Endothelial cell of umbilical vein (primary cell): Measurements from ENCODE around the gene FCGR3B.
"Not testable (repeated sequence)": the region's sequence is repeated elsewhere in the genome, so short reads cannot be mapped to it uniquely, and the experiment has no call there.

Source experiments
- CTCF ChIP-seq, 2 donors: IDR thresholded peaks; 1 replicate in 1 of 2; 2 replicates in 1 of 2; pipeline ENCODE4 v1.5.1; 2011; ENCODE audit warnings: low read length in 2 of 2, mild to moderate bottlenecking in 2 of 2, moderate library complexity in 2 of 2, control low read depth in 1 of 2, inconsistent platforms in 1 of 2, low read depth in 1 of 2; ENCODE audit not compliant: insufficient read depth in 1 of 2; ENCODE audit errors: extremely low read depth in 1 of 2
- EZH2 ChIP-seq: IDR thresholded peaks from 2 replicates; pipeline ENCODE4 v1.6.1; 2012; ENCODE audit warnings: borderline replicate concordance, low read depth, mild to moderate bottlenecking, moderate library complexity, low read length, inconsistent platforms; ENCODE audit not compliant: severe bottlenecking
- FOS ChIP-seq: IDR thresholded peaks from 2 replicates; pipeline ENCODE4 v1.6.1; 2011; ENCODE audit warnings: mild to moderate bottlenecking, low read length, moderate library complexity, borderline replicate concordance; ENCODE audit not compliant: insufficient read depth
- GATA2 ChIP-seq: IDR thresholded peaks from 2 replicates; pipeline ENCODE4 v1.7.0; 2011; ENCODE audit warnings: low read depth, mild to moderate bottlenecking, moderate library complexity, mixed read lengths, low read length; ENCODE audit not compliant: insufficient read length, insufficient read depth
- JUN ChIP-seq: IDR thresholded peaks from 2 replicates; pipeline ENCODE4 v1.6.1; 2011; ENCODE audit warnings: borderline replicate concordance, low read depth; ENCODE audit not compliant: insufficient read length, insufficient read depth
- MAX ChIP-seq: IDR thresholded peaks from 2 replicates; pipeline ENCODE4 v1.6.1; 2011; ENCODE audit not compliant: insufficient read depth, insufficient read length
- POLR2A ChIP-seq: IDR thresholded peaks from 2 replicates; pipeline ENCODE4 v1.6.1; 2012; ENCODE audit warnings: low read depth, mild to moderate bottlenecking, control low read depth, low read length
- POLR2AphosphoS5 ChIP-seq: IDR thresholded peaks from 2 replicates; pipeline ENCODE4 v1.6.1; 2012; ENCODE audit warnings: low read depth, mild to moderate bottlenecking, control low read depth, low read length, moderate library complexity; ENCODE audit not compliant: insufficient read depth

GRCh38 chr1:161674447-161674846, 43.5 kb upstream of the FCGR3B start:
- not testable (repeated sequence) for TF ChIP-seq CTCF (IDR thresholded peaks at IDR 0.05; ENCODE audit: extremely low read depth in 1 of 2, insufficient read depth in 1 of 2, low read depth in 1 of 2, low read length in 2 of 2); POLR2A; EZH2; POLR2AphosphoS5; MAX; FOS; JUN; GATA2
